GM23248 (cell line): Measurements from ENCODE around the gene CRHR2.
"Not testable (repeated sequence)": the region's sequence is repeated elsewhere in the genome, so short reads cannot be mapped to it uniquely, and the experiment has no call there.

Source experiments
- EZH2 ChIP-seq: fragments of 200-600 bp; sonication (generic); IDR thresholded peaks from 2 replicates; pipeline ENCODE4 v1.6.1; 2018; ENCODE audit warnings: antibody characterized with exemption, mild to moderate bottlenecking; ENCODE audit not compliant: insufficient read depth, poor library complexity, severe bottlenecking
- EZH2phosphoT487 ChIP-seq: fragments of 200-600 bp; sonication (generic); IDR thresholded peaks from 2 replicates; pipeline ENCODE4 v1.6.1; 2018; ENCODE audit warnings: antibody characterized with exemption, moderate library complexity, mild to moderate bottlenecking, low read depth; ENCODE audit not compliant: insufficient read depth

GRCh38 chr7:30642322-30642721 lies 39.9 kb downstream of the CRHR2 start:
- TF ChIP-seq EZH2, EZH2phosphoT487: not testable (repeated sequence)
